CD4-positive, CD25-positive, alpha-beta regulatory T cell (primary cell): ENCODE data around the gene PHF12. TPM values are rescaled to one million over a fixed set of nuclear protein-coding genes. Genes with fewer than 3 reads are reported as not detected.
A peak's percentile ranks its signal among the peaks of the same experiment; 100 is the strongest.
"Not testable (repeated sequence)": the region's sequence is repeated elsewhere in the genome, so short reads cannot be mapped to it uniquely, and the experiment has no call there.

Experiments
- ATAC-seq, 2 donors: fragments of 150-1000 bp; cut with Tn5 transposase; one replicate each; pipeline ENCODE4 v1.10.0; 2021; ENCODE audit warnings: low read depth in 2 of 2, moderate number of reproducible peaks in 2 of 2, moderate library complexity in 1 of 2
- DNase-seq, 3 donors: peaks; one replicate each; pipeline versions ENCODE4 v3.0.0 to v3.0.0-alpha.2; 2012 to 2022; ENCODE audit warnings: mixed read lengths in 1 of 3
- H3K27ac ChIP-seq: one replicate; pipeline ENCODE4 v1.7.0; 2013; ENCODE audit warnings: mild to moderate bottlenecking, low read length; ENCODE audit not compliant: insufficient read depth, poor library complexity, severe bottlenecking
- H3K27me3 ChIP-seq: one replicate; pipeline ENCODE4 v1.7.0; 2013; ENCODE audit warnings: low read length; ENCODE audit not compliant: control insufficient read depth, insufficient read depth
- H3K36me3 ChIP-seq: one replicate; pipeline ENCODE4 v1.7.0; 2013; ENCODE audit warnings: mild to moderate bottlenecking, low read length, moderate library complexity; ENCODE audit not compliant: control insufficient read depth, insufficient read depth
- H3K4me1 ChIP-seq: 2 replicates; pipeline ENCODE4 v1.7.0; 2013; ENCODE audit warnings: mild to moderate bottlenecking, low read length; ENCODE audit not compliant: insufficient read depth, control insufficient read depth, poor library complexity, severe bottlenecking
- H3K4me3 ChIP-seq: one replicate; pipeline ENCODE4 v1.7.0; 2013; ENCODE audit warnings: low read depth, mild to moderate bottlenecking, low read length, moderate library complexity
- H3K9me3 ChIP-seq, 2 experiments: 1 replicate in 1 of 2; 2 replicates in 1 of 2; pipeline ENCODE4 v1.7.0; 2013; ENCODE audit warnings: low read length in 2 of 2, mild to moderate bottlenecking in 1 of 2, moderate library complexity in 1 of 2; ENCODE audit not compliant: control insufficient read depth in 2 of 2
- H3K27ac Mint-ChIP-seq, 3 donors: one replicate each; pipeline ENCODE4 v1.8.0; 2020 to 2022; ENCODE audit warnings: mild to moderate bottlenecking in 3 of 3, mixed read lengths in 3 of 3, moderate library complexity in 2 of 3
- H3K27me3 Mint-ChIP-seq: one replicate; pipeline ENCODE4 v1.8.0; 2022; ENCODE audit warnings: mild to moderate bottlenecking, mixed read lengths
- H3K36me3 Mint-ChIP-seq: one replicate; pipeline ENCODE4 v1.8.0; 2020; ENCODE audit warnings: mixed read lengths
- H3K4me1 Mint-ChIP-seq, 4 donors: one replicate each; pipeline ENCODE4 v1.8.0; 2020 to 2022; ENCODE audit warnings: mixed read lengths in 4 of 4, mild to moderate bottlenecking in 1 of 4
- H3K4me3 Mint-ChIP-seq, 4 donors: one replicate each; pipeline ENCODE4 v1.8.0; 2020 to 2022; ENCODE audit warnings: mild to moderate bottlenecking in 4 of 4, mixed read lengths in 4 of 4, moderate library complexity in 3 of 4
- H3K9me3 Mint-ChIP-seq, 7 donors: one replicate each; pipeline ENCODE4 v1.8.0; 2020 to 2022; ENCODE audit warnings: mixed read lengths in 7 of 7, mild to moderate bottlenecking in 3 of 7, moderate library complexity in 2 of 7
- polyA plus RNA-seq, 4 donors: library from polyadenylated mRNA; unstranded; fragments of 300-500 nt; fragmentation: Illumina TruSeq; gene quantifications; one replicate each; pipeline ENCODE4 v1.2.3, GENCODE V29; 2021
- total RNA-seq: library from RNA; stranded (reverse); gene quantifications from one replicate; pipeline ENCODE4 v1.2.3, GENCODE V29; 2022

PHF12 gene
- total and polyA plus RNA-seq, 5 donors from 2014 or later, result 5.4 to 200 (median 6.2) TPM

DNA sequence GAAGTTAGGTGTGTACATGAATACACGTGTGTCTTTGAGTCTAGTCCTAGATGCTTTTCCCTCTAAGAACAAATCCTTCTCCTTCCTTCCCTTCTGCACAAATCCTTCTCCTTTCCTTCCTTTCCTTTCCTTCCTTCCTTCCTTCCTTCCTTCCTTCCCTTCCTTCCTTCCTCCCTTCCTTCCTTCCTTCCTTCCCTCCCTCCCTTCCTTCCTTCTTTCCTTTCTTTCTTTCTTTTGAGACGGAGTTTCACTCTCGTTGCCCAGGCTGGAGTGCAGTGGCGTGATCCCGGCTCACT, 47.8 kb downstream of the PHF12 start:
- not testable (repeated sequence) for H3K27me3 ChIP-seq, H3K9me3 Mint-ChIP-seq, DNase-seq, H3K27me3 Mint-ChIP-seq, ATAC-seq, H3K9me3 ChIP-seq
- H3K4me1 ChIP-seq, result peaks cover 23% of the 10 kb centered on the region
- Mint-ChIP-seq H3K4me3 (peak overlapping the region; percentile 35 to 91 (median 83)), H3K27ac (peak overlapping the region; percentile 83 to 89 (median 88)), H3K4me1 (peaks cover 6 to 40% (median 26%) of the 10 kb centered on the region in 4 donors), H3K36me3 (peaks cover 30% of the 10 kb centered on the region)
- H3K27ac ChIP-seq, result peak overlapping the region; percentile 67
- H3K36me3 ChIP-seq, result peaks cover 29% of the 10 kb centered on the region
- peak overlapping the region; percentile 37 for H3K4me3 ChIP-seq

DNA sequence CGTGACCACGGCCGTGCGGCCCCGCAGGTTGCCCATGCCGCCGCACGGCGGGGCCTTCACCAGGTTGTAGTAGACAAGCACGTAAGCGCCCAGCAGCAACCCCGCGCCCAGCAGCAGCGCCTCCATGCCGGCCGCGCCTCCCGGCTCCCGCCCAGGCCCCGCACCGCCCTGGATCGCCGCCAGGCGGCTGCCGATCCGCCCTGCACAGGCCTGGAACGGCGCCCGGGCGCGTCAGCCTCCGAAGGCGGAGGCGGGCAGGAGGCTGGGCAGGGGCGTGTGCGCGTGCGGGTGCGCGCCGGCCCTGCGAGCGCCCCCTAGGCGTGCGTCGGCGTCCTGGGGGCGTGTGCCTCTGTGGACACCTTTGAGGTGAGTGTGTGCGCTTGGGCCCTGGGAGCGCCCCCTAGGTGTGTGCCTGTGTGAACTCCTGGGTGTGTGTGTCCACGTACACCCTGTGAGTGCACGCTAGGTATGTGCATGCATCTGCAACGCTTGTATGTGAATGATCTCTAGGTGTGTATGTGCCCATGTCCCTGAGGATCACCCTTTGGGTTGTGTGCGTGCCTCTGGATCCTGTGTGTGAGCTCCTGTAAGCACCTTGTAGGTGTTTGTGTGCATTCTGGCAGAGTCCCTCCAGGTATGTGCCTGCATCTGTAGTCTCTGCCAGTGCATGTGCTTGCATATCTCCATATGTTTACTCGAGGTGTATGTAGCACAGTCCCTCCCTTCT, 48.3 kb downstream of the PHF12 start, which contains the start of gene DHRS13:
Gene DHRS13 (minus strand): TSS at position 261 of the 727 bp plus-strand sequence. CDS start 135 bp downstream, at position 126.
- peaks cover 24% of the 10 kb centered on the region for H3K36me3 ChIP-seq
- Mint-ChIP-seq H3K36me3 (peaks cover 30% of the 10 kb centered on the region), H3K4me1 (peaks cover 6 to 44% (median 28%) of the 10 kb centered on the region in 4 donors), H3K9me3 (no peaks in the 10 kb centered on the region), H3K27ac (peak within 1 kb of the TSS; percentile 91 to 98 (median 91)), H3K4me3 (peak within 1 kb of the TSS; percentile 90 to 98 (median 91)), H3K27me3 (peaks cover 4% of the 10 kb centered on the region)
- DNase-seq, result peak; percentile 88 to 97 (median 95)
- peaks cover 28% of the 10 kb centered on the region for H3K4me1 ChIP-seq
- H3K27me3 ChIP-seq, result no peaks in the 10 kb centered on the region
- no peaks in the 10 kb centered on the region for H3K9me3 ChIP-seq
- peak within 1 kb of the TSS; percentile 85 for H3K27ac ChIP-seq
- ATAC-seq, result peak; percentile 90 to 92
- peak within 1 kb of the TSS; percentile 91 for H3K4me3 ChIP-seq

DNA sequence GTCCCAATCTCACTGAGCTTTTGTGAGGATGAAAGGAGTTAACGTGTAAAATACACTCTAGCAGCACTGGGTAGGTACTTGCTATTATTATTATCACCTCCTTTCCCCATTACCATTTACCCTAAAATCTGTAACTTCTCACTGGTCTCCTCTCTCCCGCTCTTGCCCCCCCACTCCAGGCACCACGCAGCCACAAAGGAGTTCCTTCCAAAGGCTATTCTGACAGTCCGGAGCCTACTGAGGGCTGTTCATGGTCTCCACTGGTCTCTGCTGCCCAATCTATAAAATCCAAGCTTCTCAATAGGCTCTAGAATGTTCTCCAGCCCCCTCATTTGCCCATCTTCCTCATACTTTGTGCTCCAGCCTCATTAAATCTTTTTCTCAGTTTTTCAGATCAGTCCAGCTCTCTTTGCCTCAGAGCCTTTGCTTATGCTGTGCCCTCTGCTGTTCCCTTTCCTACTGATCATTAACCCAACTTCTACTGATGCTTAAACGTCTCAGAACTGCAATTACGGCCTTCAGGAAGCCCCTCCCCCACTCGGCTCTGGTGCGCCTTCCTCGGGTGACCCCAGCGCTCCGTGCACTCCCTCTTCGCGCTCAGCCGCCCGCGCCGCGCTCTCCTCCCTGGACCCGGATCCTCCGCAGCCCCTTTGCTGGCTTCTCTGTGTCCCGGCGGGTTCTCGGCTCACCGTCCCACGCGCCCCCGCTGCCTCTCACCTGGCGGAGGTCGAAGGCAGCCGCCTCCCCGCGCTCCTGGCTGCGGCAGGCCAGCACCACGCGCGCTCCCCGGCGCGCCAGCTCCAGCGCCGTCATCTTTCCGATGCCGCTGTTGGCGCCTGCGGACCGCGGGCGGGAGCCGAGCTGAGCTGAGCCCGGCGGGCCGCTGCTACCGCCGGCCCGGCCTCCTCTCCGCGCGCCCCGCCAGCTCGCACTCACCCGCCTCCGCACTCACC, 49.2 kb downstream of the PHF12 start:
- peak; percentile 19 to 29 for ATAC-seq
- peak overlapping the region; percentile 90 to 98 (median 91) for H3K4me3 Mint-ChIP-seq

DNA sequence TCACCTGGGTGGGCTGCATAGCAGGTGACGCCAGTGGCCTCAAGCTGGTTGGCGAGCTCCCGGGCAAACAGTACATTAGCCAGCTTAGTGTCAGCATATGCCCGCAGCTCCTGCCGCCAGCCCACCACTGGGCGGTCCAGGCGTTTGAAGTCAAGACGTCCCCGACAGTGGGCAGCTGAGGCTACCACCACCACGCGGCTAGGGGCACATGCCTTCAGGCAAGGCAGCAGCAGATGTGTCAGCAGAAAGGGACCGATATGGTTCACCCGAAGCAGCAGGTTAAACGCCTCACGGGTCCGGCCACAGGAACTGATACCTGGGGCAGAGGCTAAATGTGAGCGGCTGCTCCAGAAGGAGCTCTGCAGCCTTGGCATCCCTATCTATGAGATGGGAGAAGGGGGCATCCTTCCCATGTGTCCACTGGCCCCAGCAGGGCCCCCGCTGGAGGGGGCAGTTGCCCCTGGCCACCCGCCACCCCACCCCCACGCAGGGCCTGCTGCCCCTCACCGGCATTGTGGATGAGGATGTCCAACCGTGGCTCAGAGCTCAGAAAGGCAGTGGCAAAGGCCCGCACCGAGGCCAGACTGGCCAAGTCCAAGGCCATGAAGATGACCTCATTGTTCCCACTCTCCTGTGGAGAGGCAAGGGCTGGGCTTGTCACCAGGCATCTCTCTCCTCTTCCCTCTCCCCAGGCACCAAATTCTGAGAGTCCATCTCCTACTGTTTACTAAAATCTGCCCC, 50.2 kb downstream of the PHF12 start:
- Mint-ChIP-seq H3K36me3 (peaks cover 15% of the 10 kb centered on the region), H3K27me3 (peaks cover 4% of the 10 kb centered on the region), H3K27ac (peak overlapping the region in 2 of 3 donors; percentile 20 to 59), H3K9me3 (no peaks in the 10 kb centered on the region), H3K4me3 (peak overlapping the region; percentile 90 to 98 (median 91)), H3K4me1 (peaks cover 7 to 55% (median 37%) of the 10 kb centered on the region in 4 donors)
- Histone ChIP-seq H3K4me1 (peaks cover 39% of the 10 kb centered on the region), H3K36me3 (peaks cover 5% of the 10 kb centered on the region), H3K4me3 (peak overlapping the region; percentile 91), H3K27me3 (no peaks in the 10 kb centered on the region), H3K27ac (peak overlapping the region; percentile 85), H3K9me3 (no peaks in the 10 kb centered on the region)
- ATAC-seq (no peak), DNase-seq (no peak)

More for the DNA sequence above, 49.2 kb downstream of the PHF12 start:
- H3K27me3 ChIP-seq, result no peaks in the 10 kb centered on the region
- peak; percentile 30 to 69 (median 52) for DNase-seq
- peaks cover 15% of the 10 kb centered on the region for H3K36me3 ChIP-seq
- no peaks in the 10 kb centered on the region for H3K9me3 ChIP-seq
- peaks cover 6 to 48% (median 30%) of the 10 kb centered on the region in 4 donors for H3K4me1 Mint-ChIP-seq
- H3K4me1 ChIP-seq, result peaks cover 32% of the 10 kb centered on the region
- no peaks in the 10 kb centered on the region for H3K9me3 Mint-ChIP-seq
- peak overlapping the region; percentile 91 for H3K4me3 ChIP-seq
- H3K27ac ChIP-seq, result peak overlapping the region; percentile 85
- H3K36me3 Mint-ChIP-seq, result peaks cover 23% of the 10 kb centered on the region
- H3K27me3 Mint-ChIP-seq, result peaks cover 4% of the 10 kb centered on the region
- H3K27ac Mint-ChIP-seq, result peak overlapping the region; percentile 91 to 98 (median 91)

DNA sequence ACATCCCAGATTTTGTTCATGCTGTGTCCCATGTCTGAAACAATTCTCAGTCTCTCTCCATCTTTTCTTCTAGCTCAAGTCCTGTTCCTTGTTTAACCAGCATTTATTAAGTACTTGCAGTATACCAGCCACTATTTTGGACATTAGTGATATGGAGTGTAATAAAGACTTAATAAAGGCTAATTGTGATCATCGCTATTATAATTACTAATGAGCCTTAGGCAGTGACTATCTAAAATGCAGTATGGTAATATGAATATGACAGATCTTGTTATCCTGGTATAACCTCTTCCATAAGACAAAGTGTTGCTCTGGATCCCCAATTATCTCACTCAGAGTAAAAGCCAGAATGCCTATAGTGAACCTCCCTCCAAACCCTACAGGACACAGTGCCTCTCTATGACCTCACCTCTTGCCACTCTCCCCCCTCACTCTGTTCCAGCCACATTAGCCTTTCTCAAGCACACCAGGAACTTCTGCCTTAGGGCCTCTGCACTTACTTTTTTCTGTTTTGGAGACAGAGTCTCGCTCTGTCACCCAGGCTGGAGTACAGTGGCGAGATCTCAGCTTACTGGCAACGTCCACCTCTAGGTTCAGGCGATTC, 52.0 kb downstream of the PHF12 start:
- no peak overlapping the region for H3K4me3 ChIP-seq
- ATAC-seq (no peak), DNase-seq (no peak)
- Mint-ChIP-seq H3K27ac (peak overlapping the region; percentile 67 to 89 (median 84)), H3K36me3 (peaks cover 11% of the 10 kb centered on the region), H3K9me3 (no peaks in the 10 kb centered on the region), H3K4me3 (peak overlapping the region; percentile 70 to 98 (median 85)), H3K4me1 (peaks cover 13 to 69% (median 48%) of the 10 kb centered on the region in 4 donors), H3K27me3 (peaks cover 4% of the 10 kb centered on the region)
- no peaks in the 10 kb centered on the region for H3K36me3 ChIP-seq
- peak overlapping the region; percentile 25 for H3K27ac ChIP-seq
- no peaks in the 10 kb centered on the region for H3K27me3 ChIP-seq
- H3K4me1 ChIP-seq, result peaks cover 58% of the 10 kb centered on the region
- no peaks in the 10 kb centered on the region for H3K9me3 ChIP-seq

DNA sequence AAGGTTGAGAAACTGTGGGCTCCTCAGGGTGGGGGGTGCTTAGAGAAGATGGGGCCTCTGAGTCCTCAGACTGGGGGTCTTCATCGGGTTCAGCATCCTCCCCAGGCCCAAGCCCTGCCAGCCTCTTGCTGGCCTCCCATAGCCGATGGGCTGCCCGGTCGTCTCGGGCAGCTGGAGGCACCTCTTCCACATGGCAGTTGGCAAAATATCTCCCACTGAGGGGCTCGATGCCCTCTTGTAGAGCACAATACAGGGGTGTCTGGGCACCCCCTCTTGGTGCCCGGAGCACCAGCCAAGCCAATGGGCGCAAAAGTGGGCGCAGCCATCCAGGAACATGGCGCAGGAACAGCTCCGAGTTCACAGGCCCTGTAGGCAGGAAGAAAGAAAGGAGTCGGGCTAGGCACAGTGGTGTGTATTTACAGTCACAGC, 52.8 kb downstream of the PHF12 start:
- Mint-ChIP-seq H3K36me3 (peaks cover 11% of the 10 kb centered on the region), H3K9me3 (no peaks in the 10 kb centered on the region), H3K4me3 (peak overlapping the region; percentile 79 to 99 (median 98)), H3K4me1 (peaks cover 16 to 73% (median 52%) of the 10 kb centered on the region in 4 donors), H3K27ac (peak overlapping the region; percentile 94 to 96 (median 95)), H3K27me3 (peaks cover 4% of the 10 kb centered on the region)
- Histone ChIP-seq H3K27ac (peak overlapping the region; percentile 87), H3K4me1 (peaks cover 65% of the 10 kb centered on the region), H3K9me3 (no peaks in the 10 kb centered on the region), H3K36me3 (no peaks in the 10 kb centered on the region), H3K4me3 (no peak overlapping the region), H3K27me3 (no peaks in the 10 kb centered on the region)
- ATAC-seq (no peak), DNase-seq (no peak)
